ENCODE measurements around the gene RGCC. TPM values are rescaled to one million over a fixed set of nuclear protein-coding genes. Genes with fewer than 3 reads are reported as not detected.

Gene RGCC
- total RNA-seq, 1 experiment from 2014 or later = 69.3 TPM

DNA sequence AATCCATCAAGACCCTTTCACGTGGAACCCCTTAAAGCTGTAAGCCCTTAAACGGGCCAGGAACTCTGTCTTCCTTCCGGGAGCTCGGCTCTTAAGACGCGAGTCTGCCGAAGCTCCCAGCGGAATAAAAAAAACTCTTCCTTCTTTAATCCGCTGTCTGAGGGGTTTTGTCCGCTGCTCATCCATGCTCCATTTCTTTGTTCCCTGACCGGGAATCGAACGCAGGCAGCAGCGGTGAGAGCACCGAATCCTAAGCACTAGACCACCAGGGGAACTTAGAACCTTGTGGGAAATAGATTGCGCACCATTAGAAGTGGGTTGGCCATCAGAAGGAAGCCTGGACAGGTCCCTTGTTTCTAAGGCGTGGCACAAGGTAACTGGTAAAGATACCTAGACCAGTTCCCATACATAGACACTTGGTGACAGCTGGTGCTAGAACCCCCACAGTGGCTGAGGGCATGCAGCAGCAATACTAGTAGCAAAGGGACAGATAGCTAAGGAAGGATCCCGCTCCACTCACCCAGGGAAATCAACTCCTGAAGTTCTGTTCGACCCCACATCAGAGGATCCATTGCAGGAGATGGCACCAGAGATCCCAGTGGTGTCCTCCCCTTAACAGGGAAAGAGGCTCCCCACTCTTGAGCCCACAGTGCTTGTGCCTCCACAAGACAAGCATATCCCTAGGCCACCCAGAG, 1.5 kb upstream of the RGCC start:
- Histone ChIP-seq H3K9ac (ENCODE audit: low read length) (no peak overlapping the region), H3K9me2 (replicated peaks; ENCODE audit: insufficient read depth, low read length) (no peaks in the 10 kb centered on the region), H3K4me2 (ENCODE audit: low read depth, low read length, poor library complexity, severe bottlenecking) (no peak overlapping the region), H3K79me2 (ENCODE audit: low read length) (peaks cover 4% of the 10 kb centered on the region; the same call in 1 of the 2 replicates), H3K4me1 (ENCODE audit: low read length) (peaks cover 40% of the 10 kb centered on the region), H3K27ac (ENCODE audit: low read length) (no peak overlapping the region), H3K4me3 (ENCODE audit: low read length) (no peak overlapping the region), H3K9me3 (ENCODE audit: low read length) (no peaks in the 10 kb centered on the region), H2AFZ (ENCODE audit: low read length) (no peak overlapping the region), H3K36me3 (ENCODE audit: insufficient read depth, low read length) (peaks cover 11% of the 10 kb centered on the region; the same call in 1 of the 2 replicates), H4K20me1 (ENCODE audit: insufficient read depth, low read depth, low read length) (0 out of 2 replicates have a peak, but pooled peaks cover 4% of the 10 kb centered on the region), H3K27me3 (ENCODE audit: low read length) (no peaks in the 10 kb centered on the region)
- DNase-seq = no peak

DNA sequence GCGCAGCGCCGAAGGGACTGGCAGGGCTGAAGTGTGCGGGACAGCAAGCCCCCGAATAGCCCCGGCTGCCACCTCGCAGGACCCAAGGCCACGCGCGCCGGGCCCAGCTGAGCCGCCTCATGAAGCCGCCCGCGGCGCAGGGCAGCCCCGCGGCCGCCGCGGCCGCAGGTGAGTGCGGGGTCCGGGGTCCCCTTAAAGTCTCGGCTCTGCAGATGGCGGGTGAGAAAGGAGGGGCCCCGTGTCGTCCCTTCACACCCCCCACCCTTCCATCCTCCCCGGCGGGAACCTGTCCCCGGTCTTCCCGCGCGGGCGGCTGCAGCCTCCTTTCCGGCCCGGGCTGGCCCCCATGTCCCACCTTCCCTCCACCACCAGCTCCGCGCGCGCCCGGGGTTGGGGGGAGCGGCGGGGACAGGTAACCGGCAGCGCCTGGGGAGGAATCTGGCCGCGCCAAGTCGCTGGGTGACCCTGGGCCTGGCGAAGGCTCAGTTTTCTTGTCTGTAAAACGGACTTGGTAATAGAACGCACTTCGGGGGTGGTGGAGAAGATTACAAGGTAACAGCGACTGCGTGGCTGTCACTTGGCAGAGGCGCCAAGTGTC, 338 bp downstream of the RGCC start:
- Histone ChIP-seq H3K27me3 (ENCODE audit: low read length) (no peaks in the 10 kb centered on the region), H4K20me1 (ENCODE audit: insufficient read depth, low read depth, low read length) (0 out of 2 replicates have a peak, but pooled peaks cover 4% of the 10 kb centered on the region), H3K79me2 (ENCODE audit: low read length) (peaks cover 6% of the 10 kb centered on the region; the same call in 1 of the 2 replicates), H3K36me3 (ENCODE audit: insufficient read depth, low read length) (peaks cover 15% of the 10 kb centered on the region), H3K9ac (ENCODE audit: low read length) (peak overlapping the region; percentile 86), H3K27ac (ENCODE audit: low read length) (peak overlapping the region; percentile 96), H3K4me1 (ENCODE audit: low read length) (peaks cover 58% of the 10 kb centered on the region), H3K4me3 (ENCODE audit: low read length) (peak overlapping the region; percentile 92), H2AFZ (ENCODE audit: low read length) (0 out of 2 replicates have a peak overlapping the region, but pooled peaks have one; percentile 92), H3K4me2 (ENCODE audit: low read depth, low read length, poor library complexity, severe bottlenecking) (peak overlapping the region; percentile 66), H3K9me3 (ENCODE audit: low read length) (no peaks in the 10 kb centered on the region), H3K9me2 (replicated peaks; ENCODE audit: insufficient read depth, low read length) (no peaks in the 10 kb centered on the region)
- peak; percentile 53 for DNase-seq

DNA sequence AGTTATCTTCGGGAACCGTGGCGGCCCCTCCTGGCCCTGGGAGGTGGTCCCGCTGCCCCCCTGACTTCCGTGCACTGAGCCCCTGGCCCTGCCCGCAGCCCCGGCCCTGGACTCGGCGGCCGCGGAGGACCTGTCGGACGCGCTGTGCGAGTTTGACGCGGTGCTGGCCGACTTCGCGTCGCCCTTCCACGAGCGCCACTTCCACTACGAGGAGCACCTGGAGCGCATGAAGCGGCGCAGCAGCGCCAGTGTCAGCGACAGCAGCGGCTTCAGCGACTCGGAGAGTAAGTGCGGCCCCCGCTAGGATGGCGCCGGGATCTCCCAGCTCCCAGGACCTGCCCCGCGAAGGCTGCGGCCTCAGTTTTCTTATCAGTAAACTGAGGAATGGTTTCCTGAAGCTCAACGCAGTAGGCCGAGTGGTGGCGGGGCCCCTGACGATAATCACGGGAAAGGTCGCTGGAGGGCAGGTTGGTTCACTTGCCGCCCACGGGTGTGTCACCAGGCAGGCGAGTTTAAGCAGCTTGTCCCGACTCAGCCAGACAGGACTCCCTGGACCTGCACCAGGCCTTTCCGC, 924 bp downstream of the RGCC start:
- H3K36me3 ChIP-seq (ENCODE audit: insufficient read depth, low read length) = peaks cover 20% of the 10 kb centered on the region
- H3K4me2 ChIP-seq (ENCODE audit: low read depth, low read length, poor library complexity, severe bottlenecking) = peak overlapping the region; percentile 66
- no peaks in the 10 kb centered on the region for H3K9me3 ChIP-seq (ENCODE audit: low read length)
- 0 out of 2 replicates have a peak, but pooled peaks cover 4% of the 10 kb centered on the region for H4K20me1 ChIP-seq (ENCODE audit: insufficient read depth, low read depth, low read length)
- H3K27ac ChIP-seq (ENCODE audit: low read length) = peak overlapping the region; percentile 96
- peaks cover 10% of the 10 kb centered on the region; the same call in 1 of the 2 replicates for H3K79me2 ChIP-seq (ENCODE audit: low read length)
- H3K4me1 ChIP-seq (ENCODE audit: low read length) = peaks cover 63% of the 10 kb centered on the region
- peak; percentile 61 for DNase-seq
- H3K9ac ChIP-seq (ENCODE audit: low read length) = peak overlapping the region; percentile 86
- H3K27me3 ChIP-seq (ENCODE audit: low read length) = no peaks in the 10 kb centered on the region
- no peak overlapping the region; the same call in 1 of the 2 replicates for H2AFZ ChIP-seq (ENCODE audit: low read length)
- no peaks in the 10 kb centered on the region for H3K9me2 ChIP-seq (replicated peaks; ENCODE audit: insufficient read depth, low read length)
- peak overlapping the region; percentile 92 for H3K4me3 ChIP-seq (ENCODE audit: low read length)

GRCh38 chr13:41458761-41459431, 1.5 kb downstream of the RGCC start:
- Histone ChIP-seq H3K36me3 (ENCODE audit: insufficient read depth, low read length) (peaks cover 24% of the 10 kb centered on the region), H3K79me2 (ENCODE audit: low read length) (peaks cover 10% of the 10 kb centered on the region; the same call in 1 of the 2 replicates), H3K9me2 (replicated peaks; ENCODE audit: insufficient read depth, low read length) (no peaks in the 10 kb centered on the region), H3K27ac (ENCODE audit: low read length) (peak overlapping the region; percentile 96), H3K4me2 (ENCODE audit: low read depth, low read length, poor library complexity, severe bottlenecking) (peak overlapping the region; percentile 66), H4K20me1 (ENCODE audit: insufficient read depth, low read depth, low read length) (0 out of 2 replicates have a peak, but pooled peaks cover 4% of the 10 kb centered on the region), H2AFZ (ENCODE audit: low read length) (no peak overlapping the region; the same call in 1 of the 2 replicates), H3K4me3 (ENCODE audit: low read length) (peak overlapping the region; percentile 92), H3K27me3 (ENCODE audit: low read length) (no peaks in the 10 kb centered on the region), H3K9me3 (ENCODE audit: low read length) (no peaks in the 10 kb centered on the region), H3K4me1 (ENCODE audit: low read length) (peaks cover 69% of the 10 kb centered on the region), H3K9ac (ENCODE audit: low read length) (peak overlapping the region; percentile 86)
- peak; percentile 88 for DNase-seq

DNA sequence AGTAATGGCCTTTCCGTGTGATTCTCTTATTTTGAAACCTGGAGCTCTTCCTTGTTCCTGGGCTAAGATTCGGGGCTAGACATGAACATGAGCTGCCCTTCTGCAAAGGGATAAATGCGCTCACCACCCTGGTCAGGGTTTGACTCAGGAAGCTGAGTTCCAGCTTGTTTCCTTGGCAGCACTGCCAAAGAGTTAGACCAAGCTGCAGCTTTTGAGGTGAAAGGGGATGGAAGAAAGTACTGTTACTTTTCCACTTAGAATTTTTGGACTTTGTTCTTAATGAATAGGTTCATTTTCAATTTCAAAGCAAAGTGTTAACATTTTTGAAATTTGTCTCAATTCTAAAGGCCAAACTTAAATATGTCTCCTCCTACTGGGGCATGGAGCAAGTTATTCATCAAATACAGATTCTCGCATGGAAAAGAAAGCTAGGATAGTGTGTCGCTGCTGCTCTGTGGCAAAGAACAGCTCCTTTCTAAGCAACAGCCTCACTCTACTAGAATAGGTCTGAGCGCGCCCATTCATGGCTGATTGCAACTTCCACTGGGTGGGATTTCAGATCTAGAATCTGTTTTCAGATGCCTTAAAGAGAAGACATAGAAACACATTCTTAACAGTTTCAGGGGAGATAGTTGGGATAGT, 2.2 kb downstream of the RGCC start:
- Histone ChIP-seq H3K27me3 (ENCODE audit: low read length) (no peaks in the 10 kb centered on the region), H3K9ac (ENCODE audit: low read length) (peak overlapping the region; percentile 86), H3K4me2 (ENCODE audit: low read depth, low read length, poor library complexity, severe bottlenecking) (peak overlapping the region; percentile 66), H3K9me2 (replicated peaks; ENCODE audit: insufficient read depth, low read length) (no peaks in the 10 kb centered on the region), H3K36me3 (ENCODE audit: insufficient read depth, low read length) (peaks cover 29% of the 10 kb centered on the region), H4K20me1 (ENCODE audit: insufficient read depth, low read depth, low read length) (0 out of 2 replicates have a peak, but pooled peaks cover 4% of the 10 kb centered on the region), H3K9me3 (ENCODE audit: low read length) (no peaks in the 10 kb centered on the region), H3K27ac (ENCODE audit: low read length) (peak overlapping the region; percentile 96), H3K79me2 (ENCODE audit: low read length) (peaks cover 10% of the 10 kb centered on the region; the same call in 1 of the 2 replicates), H3K4me1 (ENCODE audit: low read length) (peaks cover 75% of the 10 kb centered on the region), H3K4me3 (ENCODE audit: low read length) (peak overlapping the region; percentile 92), H2AFZ (ENCODE audit: low read length) (no peak overlapping the region)
- no peak for DNase-seq

DNA sequence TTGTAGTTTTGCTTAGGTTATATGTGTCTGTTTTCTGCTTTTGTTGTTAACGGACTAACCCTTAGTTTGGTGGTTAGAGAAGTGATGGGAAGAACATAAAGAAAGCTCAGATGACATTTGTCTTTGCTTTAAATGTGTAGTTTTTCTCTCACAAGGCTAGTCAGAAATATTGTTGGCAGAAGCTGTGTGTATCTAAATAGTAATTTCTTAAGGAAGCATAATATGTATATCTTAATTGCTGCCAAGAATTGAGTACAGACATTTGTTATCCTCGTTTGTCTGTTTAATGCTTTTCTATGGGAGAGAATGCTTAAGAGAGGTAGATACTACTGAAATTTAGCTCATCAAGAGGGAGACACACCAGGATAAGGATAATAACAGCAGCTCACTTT, 2.7 kb downstream of the RGCC start:
- no peak for DNase-seq
- peak overlapping the region; percentile 92 for H3K4me3 ChIP-seq (ENCODE audit: low read length)
- H2AFZ ChIP-seq (ENCODE audit: low read length) = no peak overlapping the region
- no peaks in the 10 kb centered on the region for H3K9me2 ChIP-seq (replicated peaks; ENCODE audit: insufficient read depth, low read length)
- no peaks in the 10 kb centered on the region for H3K27me3 ChIP-seq (ENCODE audit: low read length)
- peaks cover 29% of the 10 kb centered on the region for H3K36me3 ChIP-seq (ENCODE audit: insufficient read depth, low read length)
- H3K4me2 ChIP-seq (ENCODE audit: low read depth, low read length, poor library complexity, severe bottlenecking) = peak overlapping the region; percentile 66
- H3K9ac ChIP-seq (ENCODE audit: low read length) = peak overlapping the region; percentile 86
- peak overlapping the region; percentile 96 for H3K27ac ChIP-seq (ENCODE audit: low read length)
- peaks cover 80% of the 10 kb centered on the region for H3K4me1 ChIP-seq (ENCODE audit: low read length)
- H3K9me3 ChIP-seq (ENCODE audit: low read length) = no peaks in the 10 kb centered on the region
- H4K20me1 ChIP-seq (ENCODE audit: insufficient read depth, low read depth, low read length) = 0 out of 2 replicates have a peak, but pooled peaks cover 4% of the 10 kb centered on the region
- H3K79me2 ChIP-seq (ENCODE audit: low read length) = peaks cover 10% of the 10 kb centered on the region; the same call in 1 of the 2 replicates

GRCh38 chr13:41460930-41461329, 3.6 kb downstream of the RGCC start:
- H2AFZ ChIP-seq (ENCODE audit: low read length) = no peak overlapping the region
- H3K9ac ChIP-seq (ENCODE audit: low read length) = peak overlapping the region; percentile 86
- H4K20me1 ChIP-seq (ENCODE audit: insufficient read depth, low read depth, low read length) = 0 out of 2 replicates have a peak, but pooled peaks cover 4% of the 10 kb centered on the region
- peaks cover 10% of the 10 kb centered on the region; the same call in 1 of the 2 replicates for H3K79me2 ChIP-seq (ENCODE audit: low read length)
- peaks cover 89% of the 10 kb centered on the region for H3K4me1 ChIP-seq (ENCODE audit: low read length)
- DNase-seq = no peak
- peak overlapping the region; percentile 96 for H3K27ac ChIP-seq (ENCODE audit: low read length)
- H3K36me3 ChIP-seq (ENCODE audit: insufficient read depth, low read length) = peaks cover 29% of the 10 kb centered on the region
- peak overlapping the region; percentile 66 for H3K4me2 ChIP-seq (ENCODE audit: low read depth, low read length, poor library complexity, severe bottlenecking)
- no peaks in the 10 kb centered on the region for H3K27me3 ChIP-seq (ENCODE audit: low read length)
- no peaks in the 10 kb centered on the region for H3K9me2 ChIP-seq (replicated peaks; ENCODE audit: insufficient read depth, low read length)
- H3K4me3 ChIP-seq (ENCODE audit: low read length) = peak overlapping the region; percentile 92
- no peaks in the 10 kb centered on the region for H3K9me3 ChIP-seq (ENCODE audit: low read length)

Data from Karpas-422 (cell line).